ENCODE results near the gene TNFAIP8L2.

Gene TNFAIP8L2

DNA sequence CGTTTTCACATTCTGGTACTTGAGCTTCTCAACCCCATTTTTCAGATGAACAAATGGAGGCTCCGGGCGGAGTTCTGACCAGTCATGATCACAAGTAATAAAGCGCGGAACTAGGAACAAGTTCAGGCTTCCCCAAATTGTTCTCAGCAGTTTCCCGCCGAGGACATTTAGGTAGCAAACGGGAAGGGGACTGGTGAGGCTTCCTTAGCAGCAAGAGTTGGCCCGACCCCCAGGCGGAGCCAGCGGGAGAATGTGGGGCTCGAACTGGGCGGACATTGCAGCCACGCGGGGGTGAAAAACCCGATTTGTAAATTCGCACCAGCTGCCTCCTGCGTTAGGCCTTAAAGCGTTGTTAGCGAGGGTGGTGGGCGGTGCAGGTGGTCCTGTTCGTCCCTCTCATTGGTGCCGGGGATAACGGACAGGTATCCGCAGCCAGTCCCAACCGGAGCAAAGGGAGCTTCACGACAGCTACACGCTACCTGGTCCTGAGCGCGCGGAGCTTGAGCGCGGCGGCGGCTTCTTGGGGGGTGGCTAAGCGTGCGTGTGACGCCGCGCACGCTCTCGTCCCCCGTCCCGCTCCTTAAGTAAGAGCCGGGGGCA is 25.4 kb upstream of the TNFAIP8L2 start:
- Histone ChIP-seq H3K27me3 (replicated peaks; ENCODE audit: control insufficient read depth, insufficient read depth, low read length) (no peaks in the 10 kb centered on the region), H3K36me3 (ENCODE audit: control insufficient read depth, insufficient read depth, low read length) (no peaks in the 10 kb centered on the region), H3K4me3 (replicated peaks; ENCODE audit: low read depth, low read length) (no peak overlapping the region)
- TF ChIP-seq, protein P1, sequence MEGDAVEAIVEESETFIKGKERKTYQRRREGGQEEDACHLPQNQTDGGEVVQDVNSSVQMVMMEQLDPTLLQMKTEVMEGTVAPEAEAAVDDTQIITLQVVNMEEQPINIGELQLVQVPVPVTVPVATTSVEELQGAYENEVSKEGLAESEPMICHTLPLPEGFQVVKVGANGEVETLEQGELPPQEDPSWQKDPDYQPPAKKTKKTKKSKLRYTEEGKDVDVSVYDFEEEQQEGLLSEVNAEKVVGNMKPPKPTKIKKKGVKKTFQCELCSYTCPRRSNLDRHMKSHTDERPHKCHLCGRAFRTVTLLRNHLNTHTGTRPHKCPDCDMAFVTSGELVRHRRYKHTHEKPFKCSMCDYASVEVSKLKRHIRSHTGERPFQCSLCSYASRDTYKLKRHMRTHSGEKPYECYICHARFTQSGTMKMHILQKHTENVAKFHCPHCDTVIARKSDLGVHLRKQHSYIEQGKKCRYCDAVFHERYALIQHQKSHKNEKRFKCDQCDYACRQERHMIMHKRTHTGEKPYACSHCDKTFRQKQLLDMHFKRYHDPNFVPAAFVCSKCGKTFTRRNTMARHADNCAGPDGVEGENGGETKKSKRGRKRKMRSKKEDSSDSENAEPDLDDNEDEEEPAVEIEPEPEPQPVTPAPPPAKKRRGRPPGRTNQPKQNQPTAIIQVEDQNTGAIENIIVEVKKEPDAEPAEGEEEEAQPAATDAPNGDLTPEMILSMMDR (IDR thresholded peaks at IDR 0.05; ENCODE audit: insufficient read depth, low read length, poor library complexity, severe bottlenecking), result no peak
- DNase-seq (ENCODE audit: extremely low read depth, insufficient read length), result peak; percentile 80

DNA sequence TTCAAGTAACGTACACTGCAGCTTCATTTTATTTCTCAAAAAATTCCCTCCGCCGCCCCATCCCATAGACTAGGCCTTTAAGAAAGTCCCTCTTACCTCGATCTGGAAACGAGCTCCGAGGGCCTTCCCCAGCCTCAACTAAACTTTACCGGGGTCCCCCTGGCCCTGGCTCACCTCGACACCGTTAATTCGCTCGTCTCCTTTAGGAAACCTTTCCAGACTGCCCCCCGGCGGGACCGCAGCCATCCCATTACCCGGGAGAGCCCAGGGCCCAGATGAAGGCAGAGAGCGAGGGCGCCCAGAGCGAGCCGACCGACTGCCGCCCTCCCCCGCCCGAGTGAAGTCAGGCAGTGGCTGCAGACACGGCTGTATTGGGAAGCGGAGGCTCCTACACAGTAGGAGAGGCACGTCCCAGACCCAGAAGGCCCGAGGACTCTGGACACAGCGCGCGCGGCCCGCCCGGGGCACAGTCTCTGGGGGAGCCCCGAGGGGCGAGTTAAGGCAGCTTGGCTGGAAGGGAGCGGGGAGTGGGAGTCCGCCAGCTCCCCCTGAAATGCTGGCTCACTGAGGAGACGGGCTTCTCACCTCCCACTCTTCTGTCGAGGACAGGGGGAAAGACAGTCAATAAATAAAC is 24.6 kb upstream of the TNFAIP8L2 start:
- no peaks in the 10 kb centered on the region for H3K36me3 ChIP-seq (ENCODE audit: control insufficient read depth, insufficient read depth, low read length)
- no peak overlapping the region for H3K4me3 ChIP-seq (replicated peaks; ENCODE audit: low read depth, low read length)
- no peak for DNase-seq (ENCODE audit: extremely low read depth, insufficient read length)
- H3K27me3 ChIP-seq (replicated peaks; ENCODE audit: control insufficient read depth, insufficient read depth, low read length), result no peaks in the 10 kb centered on the region
- TF ChIP-seq, protein P1 (IDR thresholded peaks at IDR 0.05; ENCODE audit: insufficient read depth, low read length, poor library complexity, severe bottlenecking), result no peak

DNA sequence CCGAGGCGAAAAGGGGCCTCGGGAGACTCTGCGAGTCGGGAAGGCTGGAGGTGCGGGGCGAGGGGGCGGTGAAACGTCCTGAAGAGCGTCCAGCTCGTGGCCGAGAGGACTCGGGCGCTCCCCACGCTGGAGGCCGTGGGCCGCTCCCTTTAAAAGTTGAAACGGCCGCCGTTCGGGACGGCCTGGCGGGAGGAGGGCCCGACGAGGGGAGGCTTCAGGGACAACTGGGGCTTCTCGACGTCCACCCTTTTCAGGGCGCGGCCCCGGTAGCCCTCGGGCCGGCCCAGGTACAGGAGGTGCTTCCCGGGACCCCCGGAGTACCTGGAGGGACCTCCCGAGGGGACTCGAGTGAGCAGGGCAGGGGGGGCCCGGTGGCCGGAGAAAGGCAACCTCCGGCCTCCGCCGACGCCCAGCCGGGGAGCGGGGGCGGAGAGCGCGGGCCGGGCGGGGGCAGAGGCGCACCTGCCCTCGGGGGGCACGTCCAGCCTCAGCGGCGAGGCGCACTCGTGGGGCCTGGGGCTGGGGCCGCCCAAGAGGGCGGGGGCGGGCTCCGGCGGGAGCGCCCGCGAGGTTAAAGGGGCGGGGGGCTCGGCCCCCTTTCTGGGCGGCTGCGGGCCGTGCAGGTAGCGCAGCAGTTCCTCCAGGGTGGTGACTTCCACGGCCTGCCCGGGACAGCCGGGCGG is 24.0 kb upstream of the TNFAIP8L2 start:
- TF ChIP-seq, protein P1 (IDR thresholded peaks at IDR 0.05; ENCODE audit: insufficient read depth, low read length, poor library complexity, severe bottlenecking), result no peak
- no peak for DNase-seq (ENCODE audit: extremely low read depth, insufficient read length)

DNA sequence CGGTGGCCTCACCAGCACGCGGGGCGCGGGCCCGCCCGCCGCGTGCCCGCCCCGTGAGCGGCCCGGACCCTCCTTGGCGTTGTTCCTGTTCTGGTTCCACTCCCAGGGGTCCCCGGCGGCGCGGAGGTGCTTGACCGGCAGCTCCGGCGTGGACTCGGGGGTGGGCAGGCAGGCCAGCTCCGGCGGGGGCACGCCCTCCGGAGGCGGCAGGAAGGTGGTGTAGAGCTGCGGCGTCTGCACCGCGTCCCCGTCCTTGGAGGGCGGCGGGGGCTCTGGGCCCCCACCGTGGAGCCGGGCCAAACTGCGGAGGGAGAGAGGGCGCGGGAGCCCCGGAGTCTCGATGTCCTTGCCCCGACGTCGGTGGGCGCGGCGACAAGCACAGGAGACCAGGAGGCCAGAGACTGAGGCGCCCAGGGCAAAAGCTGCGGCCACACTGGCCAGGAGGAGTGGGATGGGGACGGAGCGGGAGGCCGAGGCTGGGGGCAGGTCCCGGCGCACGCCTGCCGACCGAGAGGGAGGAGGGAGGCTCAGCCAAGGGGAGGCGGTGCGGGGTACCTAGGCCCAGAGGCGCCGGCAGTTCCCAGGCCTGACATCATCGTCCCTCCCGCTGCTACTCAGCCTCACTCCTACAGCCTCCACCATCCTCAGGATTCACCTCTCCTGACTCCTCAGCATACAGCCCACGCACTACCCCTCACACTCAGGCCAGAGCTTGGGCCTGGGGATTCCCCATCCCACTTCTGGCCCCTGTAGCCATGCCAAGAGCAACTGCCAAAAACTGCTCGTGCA is 23.2 kb upstream of the TNFAIP8L2 start:
- DNase-seq (ENCODE audit: extremely low read depth, insufficient read length), result no peak
- no peaks in the 10 kb centered on the region for H3K27me3 ChIP-seq (replicated peaks; ENCODE audit: control insufficient read depth, insufficient read depth, low read length)
- no peaks in the 10 kb centered on the region for H3K36me3 ChIP-seq (ENCODE audit: control insufficient read depth, insufficient read depth, low read length)
- H3K4me3 ChIP-seq (replicated peaks; ENCODE audit: low read depth, low read length), result no peak overlapping the region
- TF ChIP-seq, protein P1 (IDR thresholded peaks at IDR 0.05; ENCODE audit: insufficient read depth, low read length, poor library complexity, severe bottlenecking), result no peak

More for the DNA sequence above, 24.0 kb upstream of the TNFAIP8L2 start:
- Histone ChIP-seq H3K4me3 (replicated peaks; ENCODE audit: low read depth, low read length) (no peak overlapping the region), H3K36me3 (ENCODE audit: control insufficient read depth, insufficient read depth, low read length) (no peaks in the 10 kb centered on the region), H3K27me3 (replicated peaks; ENCODE audit: control insufficient read depth, insufficient read depth, low read length) (no peaks in the 10 kb centered on the region)

DNA sequence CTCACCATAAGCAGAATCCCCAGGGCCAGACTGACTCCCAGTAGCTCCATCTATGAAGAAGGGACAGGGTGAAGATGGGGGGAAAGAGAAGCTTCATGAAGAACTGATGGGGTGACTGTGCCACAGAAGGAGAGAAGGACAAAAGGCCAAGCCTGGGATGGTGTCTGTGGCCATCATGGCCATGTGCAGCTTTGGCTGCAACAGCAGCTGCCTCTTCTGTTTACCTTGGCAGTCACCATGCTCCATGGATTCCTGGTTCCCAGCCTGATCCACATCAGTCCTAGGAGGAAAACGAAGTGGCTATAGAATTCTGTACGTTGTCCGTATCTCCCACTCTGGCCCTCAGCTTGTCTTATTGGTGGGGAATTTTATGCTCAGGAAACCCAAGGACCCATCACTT is 22.1 kb upstream of the TNFAIP8L2 start:
- no peaks in the 10 kb centered on the region for H3K36me3 ChIP-seq (ENCODE audit: control insufficient read depth, insufficient read depth, low read length)
- TF ChIP-seq, protein P1 (IDR thresholded peaks at IDR 0.05; ENCODE audit: insufficient read depth, low read length, poor library complexity, severe bottlenecking), result no peak
- no peak overlapping the region for H3K4me3 ChIP-seq (replicated peaks; ENCODE audit: low read depth, low read length)
- H3K27me3 ChIP-seq (replicated peaks; ENCODE audit: control insufficient read depth, insufficient read depth, low read length), result no peaks in the 10 kb centered on the region
- no peak for DNase-seq (ENCODE audit: extremely low read depth, insufficient read length)

Data from GM06990 (cell line).